DMS53 (cell line): ENCODE data around the gene PERCC1.

Experiments used
- DNase-seq: peaks from one replicate; lab custom pipeline; 2025; lab: John Stamatoyannopoulos, UW

The PERCC1 gene

DNA sequence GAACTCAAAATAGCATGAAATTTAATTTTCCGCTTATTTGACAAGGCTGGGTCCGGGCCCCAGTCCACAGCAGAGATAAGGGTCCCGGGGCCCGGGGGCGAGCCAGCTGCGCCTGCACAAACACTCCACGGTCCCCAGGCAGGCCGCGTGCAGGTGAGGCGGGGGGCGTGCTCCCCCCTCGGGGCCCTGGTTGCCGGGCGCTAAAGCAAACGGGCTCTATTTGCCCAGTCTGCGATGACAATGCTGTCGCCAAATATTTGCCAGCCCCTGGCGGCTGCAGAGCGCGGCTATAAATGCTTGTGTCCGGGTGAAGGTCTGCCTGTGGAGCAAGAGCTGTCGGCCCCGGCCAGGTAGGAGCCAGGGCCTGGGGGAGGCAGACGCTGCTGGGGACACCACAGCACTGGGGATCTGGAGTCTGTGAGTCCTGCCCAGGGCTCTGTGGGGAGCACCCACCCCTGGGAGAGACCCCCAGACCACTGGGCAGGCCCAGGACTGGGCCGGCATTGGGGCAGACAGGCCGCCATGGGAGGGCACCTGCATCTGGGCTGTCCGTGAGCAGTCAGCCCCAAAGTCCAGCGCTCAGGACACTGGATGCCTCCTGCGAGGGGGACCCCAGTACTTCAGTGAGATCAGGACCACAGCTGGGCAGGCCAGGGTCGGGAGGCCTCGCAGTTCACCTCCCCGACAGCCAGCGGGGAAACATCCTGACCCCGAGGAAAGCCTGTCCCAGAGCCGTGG lies at the start of gene PERCC1:
PERCC1 (plus strand) TSS at position 320 of the 738 bp plus-strand sequence. CDS start 1,516 bp downstream, outside the sequence.
- peak; percentile 95 for DNase-seq

DNA sequence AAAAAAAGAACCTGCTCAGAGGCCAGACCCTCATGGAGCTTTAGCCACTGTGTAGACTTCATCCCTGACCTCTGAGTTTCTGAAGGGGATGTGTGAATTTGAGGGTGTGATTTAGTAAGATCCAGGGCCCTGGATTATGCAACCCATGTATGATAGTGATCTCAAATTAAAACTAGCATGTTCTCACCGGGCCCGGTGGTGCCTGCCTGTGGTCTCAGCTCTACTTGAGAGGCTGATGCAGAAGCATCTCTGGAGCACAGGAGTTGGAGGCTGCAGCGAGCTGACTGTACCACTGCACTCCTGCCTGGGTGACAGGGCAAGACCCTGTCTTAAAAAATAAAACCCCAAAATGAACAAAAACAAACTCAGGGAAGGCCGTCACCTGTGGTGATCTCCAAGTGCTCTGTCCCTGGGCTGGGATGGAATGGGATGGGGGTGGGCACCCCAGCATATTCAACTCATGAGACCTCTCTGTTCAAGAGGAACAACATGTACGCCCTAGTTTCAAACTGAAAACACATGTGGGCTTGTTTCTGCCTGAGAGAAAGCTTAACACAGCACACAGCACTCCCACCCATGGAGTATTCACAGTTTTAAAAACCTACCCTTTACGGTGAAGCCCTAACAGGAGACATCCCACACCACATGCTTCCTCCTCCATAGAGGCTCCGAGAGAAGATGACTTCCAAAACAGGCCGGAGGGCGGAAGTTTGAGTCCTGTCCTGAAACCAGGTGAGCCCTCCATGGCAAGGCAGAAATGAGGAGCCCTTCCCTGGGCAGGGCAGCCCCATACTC lies 49.1 kb upstream of the PERCC1 start:
- no peak for DNase-seq

DNA sequence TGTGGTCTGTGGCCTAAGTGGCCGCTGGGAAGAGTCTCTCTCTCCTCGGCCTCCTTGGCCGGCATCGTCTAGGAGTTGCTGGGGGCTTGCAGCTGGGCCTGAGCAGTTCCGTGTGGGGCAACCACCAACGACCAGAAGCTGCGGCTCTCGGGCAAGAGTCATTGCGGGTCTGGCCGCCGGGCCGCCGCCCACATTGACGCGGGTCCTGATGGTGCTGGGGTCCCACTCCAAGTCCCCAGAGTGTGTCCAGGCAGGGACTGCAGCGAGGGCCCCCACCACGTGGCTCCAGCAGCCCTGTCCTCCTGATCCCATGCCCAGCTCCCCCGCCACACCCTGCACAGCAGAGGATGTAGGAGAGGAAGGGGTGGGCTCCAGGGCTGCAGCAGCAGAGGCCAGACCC lies 47.3 kb upstream of the PERCC1 start:
- no peak for DNase-seq

DNA sequence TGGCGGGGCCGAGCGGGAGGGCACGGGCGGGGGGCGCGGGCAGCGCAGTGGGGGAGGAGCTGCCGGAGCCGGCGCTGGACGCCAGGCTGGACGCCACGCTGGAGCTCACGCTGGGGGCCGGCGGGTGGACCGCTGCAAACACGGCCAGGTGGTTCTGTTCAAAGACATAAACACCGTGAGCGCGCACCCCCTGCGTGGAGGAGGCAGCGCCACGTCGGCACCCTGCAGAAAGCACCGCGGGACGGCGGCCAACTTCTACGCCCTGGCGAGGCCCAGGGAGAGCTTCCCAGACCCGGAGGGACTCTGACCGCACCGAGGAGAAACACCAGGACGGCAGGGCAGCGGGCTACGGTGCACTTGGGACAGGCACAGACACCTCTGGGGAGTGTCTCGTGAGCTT lies 45.6 kb upstream of the PERCC1 start:
- no peak for DNase-seq

DNA sequence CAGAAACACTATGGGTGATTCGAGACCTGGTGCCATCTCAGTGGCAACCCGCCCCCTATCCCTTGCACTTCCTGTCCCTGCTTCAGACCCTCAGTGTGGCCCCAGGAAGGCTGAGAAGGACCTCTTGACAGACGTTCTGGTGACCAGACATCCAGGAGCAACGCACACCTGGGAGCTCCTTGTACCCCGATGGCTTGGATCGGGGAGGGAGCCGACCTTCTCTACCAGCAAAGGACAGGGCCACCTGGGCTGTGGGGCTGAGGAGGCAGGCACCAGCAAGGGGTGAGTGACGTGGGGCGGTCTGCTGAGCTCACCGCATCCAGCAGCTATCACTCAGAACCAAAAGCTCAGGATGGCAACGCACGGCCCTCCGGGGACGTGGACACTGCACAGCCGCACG lies 43.5 kb upstream of the PERCC1 start:
- DNase-seq = no peak

DNA sequence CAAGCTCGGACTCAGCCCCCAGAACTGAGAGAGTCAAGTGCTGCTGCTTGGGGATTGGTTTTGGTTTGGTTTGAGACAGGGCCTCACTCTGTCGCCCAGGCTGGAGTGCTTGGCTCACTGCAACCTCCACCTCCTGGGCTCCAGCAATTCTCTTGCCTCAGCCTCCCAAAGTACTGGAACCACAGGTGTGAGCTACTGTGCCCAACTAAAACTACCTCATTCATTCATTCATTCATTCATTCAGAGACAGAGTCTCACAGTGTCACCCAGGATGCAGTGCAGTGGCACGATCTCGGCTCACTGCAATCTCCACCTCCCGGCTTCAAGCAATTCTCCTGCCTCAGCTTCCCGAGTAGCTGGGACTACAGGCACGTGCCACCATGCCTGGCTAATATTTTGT lies 41.1 kb upstream of the PERCC1 start:
- DNase-seq = no peak

DNA sequence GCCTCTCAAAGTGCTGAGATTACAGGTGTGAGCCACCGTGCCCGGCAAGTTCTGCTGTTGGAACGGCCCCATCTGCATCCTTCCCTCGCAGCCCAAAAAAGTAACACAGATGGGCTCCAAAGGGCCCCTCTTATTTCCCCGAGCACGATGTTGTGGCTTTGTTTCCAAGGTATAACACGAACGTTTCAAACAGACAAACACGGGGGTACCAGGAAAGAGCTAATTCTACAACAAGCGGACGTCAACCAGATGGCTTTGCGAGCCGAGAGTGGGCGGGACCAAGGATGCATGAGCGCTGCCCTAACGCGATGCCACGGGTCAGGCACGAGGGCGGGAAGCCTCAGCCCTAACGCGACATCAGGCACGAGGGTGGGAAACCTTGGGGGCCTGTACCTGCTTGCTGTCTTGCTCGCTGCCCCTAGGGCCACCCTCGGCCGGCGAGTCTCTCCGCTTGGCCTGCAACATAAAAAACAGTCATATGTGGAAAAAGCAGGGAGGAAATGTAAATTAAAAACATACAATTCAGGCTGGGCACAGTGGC lies 40.6 kb upstream of the PERCC1 start:
- DNase-seq = no peak

DNA sequence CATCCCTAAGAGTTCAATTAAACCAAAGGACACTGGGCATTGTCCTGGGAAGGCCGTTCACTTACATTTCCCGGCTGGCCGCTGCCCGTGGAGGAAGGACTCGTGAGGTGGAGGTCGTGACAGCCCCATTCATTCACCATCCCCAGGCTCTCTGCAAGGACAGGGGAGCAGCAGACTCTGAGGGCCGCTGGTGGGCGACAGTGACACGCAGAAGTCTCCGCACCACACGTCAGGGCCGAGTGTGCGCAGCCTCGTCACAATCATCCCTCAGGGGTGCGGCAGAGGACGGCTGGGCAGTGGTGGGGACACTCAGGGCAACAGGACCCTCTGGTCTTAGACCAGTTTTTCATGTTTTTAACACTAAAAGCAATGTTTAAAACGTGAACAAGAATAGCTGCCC lies 38.1 kb upstream of the PERCC1 start:
- no peak for DNase-seq

DNA sequence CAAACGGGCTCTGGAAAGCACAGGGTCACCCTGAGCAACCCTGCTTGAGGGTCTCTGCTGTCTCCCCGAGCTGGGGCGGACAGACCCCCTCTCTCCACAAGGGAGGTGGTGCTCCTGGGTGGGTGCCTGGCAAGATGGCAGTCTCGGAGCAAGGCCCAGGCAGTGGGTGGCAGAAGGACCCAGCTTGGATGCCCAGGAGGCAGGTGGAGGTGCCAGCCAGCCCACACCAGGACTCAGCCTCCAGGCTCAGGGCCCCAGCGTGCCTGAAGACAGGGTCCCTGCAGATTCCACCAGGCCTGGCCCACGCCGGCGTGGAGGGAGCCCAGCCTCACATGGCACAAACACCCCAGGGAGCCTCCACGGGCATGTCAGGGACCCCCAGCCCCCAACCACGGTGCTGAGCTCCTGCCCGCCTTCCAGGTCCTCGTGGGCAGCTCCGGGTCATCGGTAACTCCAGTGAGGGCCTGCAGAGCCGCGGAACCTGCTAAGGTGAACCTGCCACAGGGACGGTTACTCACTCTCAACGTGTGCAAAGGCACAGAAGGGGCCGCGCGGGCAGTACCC lies 37.2 kb upstream of the PERCC1 start:
- no peak for DNase-seq

DNA sequence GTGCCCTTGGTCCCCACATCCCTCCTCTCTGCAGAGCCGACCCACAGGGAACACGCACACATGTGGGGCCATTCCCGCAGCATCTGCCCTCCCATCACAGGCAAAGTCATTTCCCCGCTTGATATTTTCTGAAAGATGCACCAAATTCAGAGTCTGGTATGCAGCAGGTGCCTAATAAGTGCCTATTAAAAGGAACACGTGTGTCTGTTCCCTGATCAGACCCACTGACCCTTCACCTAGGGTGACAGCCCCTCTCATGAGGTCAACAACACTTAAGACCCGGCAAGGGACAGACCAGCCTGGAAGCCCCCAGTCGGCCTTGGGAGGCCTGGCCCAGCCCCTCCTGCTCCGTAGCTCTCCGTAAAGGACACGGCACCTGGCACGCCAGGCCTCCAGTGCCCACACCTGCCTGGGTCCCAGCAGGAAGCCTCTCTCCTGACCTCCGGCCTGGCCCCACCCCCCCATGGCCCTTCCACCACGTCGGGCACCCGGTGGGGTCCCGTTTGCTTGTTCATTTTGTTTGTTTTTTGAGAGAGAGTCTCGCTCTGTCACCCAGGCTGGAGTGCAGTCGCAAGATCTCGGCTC lies 36.4 kb upstream of the PERCC1 start:
- DNase-seq = no peak

DNA sequence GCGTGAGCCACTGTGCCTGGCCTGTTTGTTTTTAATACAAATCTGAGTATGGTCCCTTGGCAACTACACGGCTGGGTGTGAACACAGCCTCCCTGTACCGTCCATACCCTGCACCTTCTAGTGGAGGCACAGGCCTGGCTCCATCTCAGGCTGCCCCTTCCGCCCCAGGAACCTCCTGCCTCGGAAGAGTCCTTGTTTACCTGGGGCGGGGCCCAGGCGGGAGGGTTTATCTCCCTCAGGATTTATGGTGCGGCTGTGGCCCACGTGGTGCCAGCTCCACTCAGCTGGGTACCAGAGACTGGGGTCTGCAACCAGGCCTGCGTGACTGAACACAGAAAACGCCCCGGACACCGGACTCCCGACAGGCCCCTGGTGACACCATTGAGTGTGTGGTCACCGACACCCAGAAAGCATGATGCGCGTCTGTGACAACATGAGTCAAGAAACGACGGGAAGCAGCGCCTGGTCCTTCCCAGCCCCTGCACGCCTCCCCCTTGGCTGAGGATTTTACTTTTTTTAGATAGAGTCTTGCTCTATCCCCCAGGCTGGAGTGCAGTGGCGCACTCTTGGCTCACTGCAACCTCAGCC lies 35.3 kb upstream of the PERCC1 start:
- no peak for DNase-seq

DNA sequence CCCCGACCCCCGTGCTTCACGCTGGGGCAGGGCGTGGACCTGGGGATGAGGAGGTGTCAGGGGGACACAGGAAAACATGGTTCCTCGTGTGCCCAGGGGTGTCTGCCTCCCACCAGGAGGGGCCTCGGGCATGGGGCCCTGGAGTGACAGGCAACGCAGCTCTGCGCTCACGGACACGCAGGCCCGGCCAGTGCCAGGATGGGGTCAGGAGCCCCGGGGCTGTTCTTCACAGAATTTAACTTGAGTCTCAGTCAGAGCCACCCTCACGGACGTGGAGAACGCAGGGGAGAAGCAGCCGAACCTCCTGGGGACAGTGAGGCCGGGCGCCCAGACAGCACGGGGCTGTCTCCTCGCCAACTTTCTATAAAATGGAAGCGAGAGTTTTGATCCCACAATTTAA lies 33.1 kb upstream of the PERCC1 start:
- DNase-seq = no peak

DNA sequence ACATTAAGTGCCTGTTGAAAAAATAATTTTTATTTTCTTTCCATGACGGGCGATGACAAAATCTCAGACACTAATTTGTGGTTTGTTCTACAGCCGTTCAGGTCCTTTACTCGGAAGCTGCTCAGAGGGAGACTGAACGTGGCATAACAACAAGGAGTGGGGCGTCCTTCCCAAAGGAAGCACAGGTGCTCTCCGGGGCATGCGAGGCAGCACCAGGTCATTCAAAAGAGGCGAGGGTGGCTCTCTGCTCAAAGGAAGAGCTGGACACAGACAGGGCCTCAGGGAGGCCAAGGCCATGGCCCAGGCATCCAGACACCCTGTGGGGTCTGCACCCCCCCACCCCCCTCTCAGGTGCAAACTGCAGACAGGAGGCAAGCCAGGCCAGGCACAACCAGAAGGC lies 32.5 kb upstream of the PERCC1 start:
- DNase-seq = no peak

DNA sequence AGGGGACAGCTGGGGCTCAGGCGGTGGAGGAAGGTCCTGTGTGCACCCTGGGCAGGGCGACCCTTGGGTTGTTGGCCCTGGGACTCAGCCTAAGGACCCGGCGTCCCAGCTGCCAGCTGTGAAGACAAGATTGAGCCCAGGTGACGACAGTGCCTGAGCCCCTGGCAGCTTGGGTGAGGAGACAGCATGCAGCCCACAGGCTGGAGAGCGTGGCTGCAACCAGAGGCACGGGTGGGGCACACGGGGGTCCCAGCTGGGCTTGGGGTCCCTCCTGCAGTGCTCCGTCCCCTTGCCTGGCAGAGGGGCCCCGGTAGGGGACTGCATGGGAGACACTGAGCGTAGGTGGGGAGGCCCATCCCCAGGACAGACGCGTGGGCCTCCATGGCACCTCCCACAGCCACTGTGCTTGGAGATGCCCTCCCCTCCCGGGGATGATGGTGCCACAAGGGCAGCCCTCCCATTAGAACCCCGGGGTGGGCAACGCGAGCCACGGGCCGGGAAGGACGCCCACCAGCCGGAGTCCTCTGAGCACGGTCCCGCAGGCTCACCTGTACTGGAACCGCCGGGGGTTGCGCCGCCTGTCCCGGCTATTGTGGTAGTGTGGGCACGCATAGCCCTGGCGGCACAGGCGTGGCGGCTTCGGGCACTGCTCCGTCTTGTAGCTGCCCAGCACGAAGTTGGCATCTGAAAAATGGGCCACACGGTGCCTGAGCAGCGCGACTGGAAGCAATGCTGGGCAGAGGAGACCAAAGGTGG lies 31.9 kb upstream of the PERCC1 start:
- no peak for DNase-seq

DNA sequence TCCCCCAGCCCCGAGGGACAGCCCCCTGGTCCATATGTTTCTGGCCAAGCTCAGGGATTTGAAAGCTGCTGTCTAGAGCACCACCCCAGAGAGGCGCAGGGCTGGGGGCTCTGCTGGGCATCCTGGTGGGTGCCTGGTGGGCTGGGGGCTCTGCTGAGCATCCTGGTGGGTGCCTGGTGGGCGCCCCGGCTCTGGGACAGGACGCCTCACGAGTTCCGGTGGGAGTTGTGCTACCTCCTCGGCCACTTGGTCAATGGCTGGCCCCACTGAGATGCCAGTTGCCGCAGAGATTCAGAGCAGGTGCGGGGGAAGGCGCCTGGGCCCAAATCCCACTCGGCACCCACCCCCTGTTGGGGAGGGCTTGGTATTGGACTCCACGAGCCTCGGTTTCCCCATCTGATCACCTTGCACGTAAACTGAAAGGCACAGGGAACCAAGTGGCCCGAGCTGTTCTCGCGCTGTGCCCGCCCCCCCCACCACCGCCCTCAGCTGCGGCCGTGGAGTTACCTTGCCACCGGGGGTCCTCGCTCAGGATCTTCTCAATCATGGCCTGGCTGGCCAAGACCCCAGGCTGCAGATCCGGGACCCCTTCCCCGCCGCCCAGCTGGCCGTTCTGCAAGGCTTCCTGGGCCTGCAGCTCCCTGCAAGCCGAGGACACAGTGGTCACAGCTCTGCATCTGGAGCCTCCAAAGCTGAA lies 29.7 kb upstream of the PERCC1 start:
- no peak for DNase-seq

DNA sequence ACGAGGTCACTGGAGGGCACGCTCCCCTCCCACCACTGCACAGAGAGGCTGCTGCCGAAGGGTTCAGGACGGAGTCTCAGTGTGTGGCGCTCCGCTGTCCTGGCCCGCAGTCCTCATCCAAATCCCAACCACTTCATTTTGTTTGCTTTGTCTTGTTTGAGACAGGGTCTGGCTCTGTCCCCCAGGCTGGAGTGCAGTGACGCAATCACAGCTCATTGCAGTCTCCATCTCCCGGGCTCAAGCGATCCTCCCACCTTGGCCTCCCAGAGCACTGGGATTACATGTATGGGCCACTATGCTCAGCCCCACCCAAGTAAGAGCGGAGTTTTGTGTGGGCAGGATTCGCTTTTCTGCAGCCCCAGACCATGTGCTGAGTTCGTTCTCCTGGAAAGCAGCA lies 29.1 kb upstream of the PERCC1 start:
- no peak for DNase-seq

DNA sequence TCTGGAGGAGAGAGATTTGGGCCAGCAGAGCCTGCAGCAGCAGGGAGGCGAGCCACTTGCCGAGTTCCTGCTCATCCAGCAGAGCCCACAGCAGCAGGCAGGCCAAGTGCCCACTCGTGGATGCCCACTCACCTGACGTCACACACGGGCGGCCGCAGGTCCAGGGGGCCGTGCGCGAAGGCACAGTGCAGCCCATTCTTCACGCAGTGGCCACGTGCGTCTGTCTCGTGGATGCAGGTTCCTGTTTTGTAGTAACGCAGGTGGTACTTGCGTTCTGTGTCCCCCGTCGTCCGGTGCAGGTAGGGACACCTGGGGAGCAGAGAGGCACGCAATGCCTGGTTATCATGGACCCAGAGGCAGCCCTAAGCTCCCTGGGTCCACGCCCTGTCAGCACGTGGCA lies 27.8 kb upstream of the PERCC1 start:
- no peak for DNase-seq

DNA sequence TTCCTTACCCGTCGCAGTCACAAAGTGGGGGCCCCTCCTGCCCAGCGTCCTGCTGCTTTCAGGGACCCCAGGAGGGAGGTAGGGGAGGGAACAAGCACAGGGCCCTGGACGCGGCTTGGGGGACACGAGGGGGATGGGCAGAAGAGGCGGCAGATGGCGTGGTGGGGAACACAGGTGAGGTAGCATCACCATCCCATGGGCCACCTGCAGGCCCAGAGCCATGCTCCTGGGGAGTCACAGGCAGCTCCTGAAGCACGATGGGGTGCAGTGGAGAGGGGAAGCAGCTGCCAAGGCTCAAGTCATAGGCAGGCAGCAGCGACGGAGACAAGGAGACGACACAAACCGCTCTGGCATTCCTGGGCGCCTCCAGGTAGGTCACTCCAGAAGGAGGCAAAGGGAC lies 27.1 kb upstream of the PERCC1 start:
- no peak for DNase-seq

DNA sequence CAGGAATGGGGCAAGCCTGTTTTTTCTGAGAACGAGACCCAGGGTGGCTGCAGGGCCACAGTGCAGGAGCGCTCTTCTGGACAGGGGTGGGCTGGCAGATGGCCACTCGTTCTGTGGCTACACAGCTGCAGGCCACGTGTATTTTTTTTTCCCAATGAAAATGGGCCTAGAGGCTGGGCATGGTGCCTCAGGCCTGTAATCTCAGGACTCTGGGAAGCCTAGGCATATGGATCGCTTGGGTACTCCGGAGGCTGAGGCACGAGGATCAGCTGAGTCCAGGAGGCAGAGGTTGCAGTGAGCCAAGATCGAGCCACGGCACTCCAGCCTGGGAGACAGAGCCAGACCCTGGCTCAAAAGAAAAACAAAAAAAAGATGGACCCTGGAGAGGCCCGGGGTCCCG lies 23.1 kb upstream of the PERCC1 start:
- DNase-seq = no peak

DNA sequence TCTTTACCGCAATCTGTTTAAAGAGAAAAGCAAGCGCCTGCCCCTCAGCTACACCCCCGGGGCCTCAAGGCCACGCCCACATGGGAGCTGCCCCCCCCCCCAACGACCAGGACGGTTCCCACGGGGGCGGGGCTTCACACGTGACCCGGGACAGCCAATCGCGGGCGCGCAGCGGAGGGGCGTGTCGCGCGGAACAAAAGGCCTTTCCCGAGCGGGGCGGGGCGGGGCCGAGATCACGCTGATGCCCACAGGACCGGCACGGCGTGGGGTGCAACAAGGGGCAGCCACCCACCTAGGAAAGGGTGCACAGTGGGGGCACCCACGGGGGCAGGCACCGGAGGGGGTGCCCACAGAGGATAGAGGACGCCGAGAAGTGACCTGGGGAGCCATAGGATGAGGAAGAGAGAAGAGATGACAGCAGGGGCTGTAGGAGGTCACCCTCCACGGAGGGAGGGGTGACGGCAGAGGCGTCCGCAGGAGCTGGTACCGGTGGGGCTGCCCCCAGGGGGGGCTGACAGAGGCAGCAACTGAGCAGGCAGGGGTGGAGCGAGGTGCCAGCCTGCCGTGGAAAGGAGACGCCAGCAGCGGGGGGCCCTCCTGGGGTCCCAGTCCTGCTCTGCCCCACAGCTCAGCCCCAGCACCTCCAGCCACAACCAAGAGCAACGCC lies 22.6 kb upstream of the PERCC1 start:
- DNase-seq = peak; percentile 31
